B cell (primary cell): ENCODE data around the gene GALNT17. TPM values are rescaled to one million over a fixed set of nuclear protein-coding genes. Genes with fewer than 3 reads are reported as not detected.

ENCODE experiments used
- ATAC-seq: fragments of 200-7000 bp; cut with Tn5 transposase; one replicate; pipeline ENCODE4 v1.10.0; 2021; ENCODE audit warnings: low read depth, mild to moderate bottlenecking, moderate number of reproducible peaks, moderate library complexity
- CTCF ChIA-PET: fragments of 350-600 bp; sonication (Branson Sonifier 250); formaldehyde crosslinking; loops from one replicate; lab custom pipeline; 2021; ENCODE audit warnings: antibody characterized with exemption, inconsistent platforms; lab: Charles Lee
- POLR2A ChIA-PET: fragments of 350-600 bp; sonication (Branson Sonifier 250); formaldehyde crosslinking; loops from one replicate; lab custom pipeline; 2021; ENCODE audit warnings: antibody characterized with exemption; lab: Charles Lee
- DNase-seq: peaks from one replicate; pipeline ENCODE4 v3.0.0; 2013
- H2AFZ ChIP-seq: 2 replicates; pipeline ENCODE4 v1.6.1; 2012; ENCODE audit warnings: mild to moderate bottlenecking, low read depth, low read length; ENCODE audit not compliant: insufficient read depth, poor library complexity, severe bottlenecking
- H3K27ac ChIP-seq, 2 donors: 1 replicate in 1 of 2; 2 replicates in 1 of 2; pipeline ENCODE4 v1.5.1; 2012 to 2013; ENCODE audit warnings: low read length in 2 of 2, mild to moderate bottlenecking in 2 of 2, moderate library complexity in 1 of 2
- H3K27me3 ChIP-seq, 4 experiments: fragments of 200-600 bp in 1 of 4; sonication (generic) in 1 of 4; replicated peaks in 1 of 4; 1 replicate in 2 of 4; 2 replicates in 2 of 4; pipeline versions ENCODE4 v1.6.1 to v1.7.0; 2013 to 2016; ENCODE audit warnings: low read length in 3 of 4, mild to moderate bottlenecking in 2 of 4, mixed read lengths in 1 of 4, moderate library complexity in 1 of 4; ENCODE audit not compliant: insufficient read depth in 4 of 4, control insufficient read depth in 3 of 4; ENCODE audit errors: control extremely low read depth in 1 of 4
- H3K36me3 ChIP-seq, 2 experiments: replicated peaks in 1 of 2; 1 replicate in 1 of 2; 2 replicates in 1 of 2; pipeline versions ENCODE4 v1.6.1 to v1.7.1; 2013; ENCODE audit warnings: low read length in 1 of 2; ENCODE audit not compliant: insufficient read depth in 2 of 2, control insufficient read depth in 1 of 2; ENCODE audit errors: control extremely low read depth in 1 of 2, extremely low read depth in 1 of 2
- H3K4me1 ChIP-seq, 2 donors: fragments of 200-600 bp in 1 of 2; sonication (generic) in 1 of 2; 1 replicate in 1 of 2; 2 replicates in 1 of 2; pipeline versions ENCODE4 v1.5.1 to v1.6.1; 2013 to 2017; ENCODE audit warnings: low read length in 2 of 2; ENCODE audit not compliant: control insufficient read depth in 2 of 2, insufficient read depth in 2 of 2
- H3K4me2 ChIP-seq: replicated peaks from 2 replicates; pipeline ENCODE3; 2012; ENCODE audit warnings: mild to moderate bottlenecking, low read depth, low read length; ENCODE audit not compliant: poor library complexity, severe bottlenecking
- H3K4me3 ChIP-seq, 5 experiments: fragments of 200-600 bp in 1 of 5; sonication (generic) in 1 of 5; 1 replicate in 3 of 5; 2 replicates in 2 of 5; pipeline versions ENCODE4 v1.5.1 to v1.7.0; 2011 to 2016; ENCODE audit warnings: low read length in 4 of 5, mild to moderate bottlenecking in 4 of 5, low read depth in 2 of 5, control low read depth in 1 of 5, moderate library complexity in 1 of 5; ENCODE audit not compliant: insufficient read depth in 1 of 5; ENCODE audit errors: control extremely low read depth in 1 of 5, extremely low read depth in 1 of 5
- H3K79me2 ChIP-seq: fragments of 200-600 bp; sonication (generic); one replicate; pipeline ENCODE4 v1.6.0; 2016; ENCODE audit warnings: low read length; ENCODE audit not compliant: control insufficient read depth, insufficient read depth
- H3K9ac ChIP-seq: fragments of 200-600 bp; sonication (generic); 2 replicates; pipeline ENCODE4 v1.6.1; 2017; ENCODE audit warnings: mild to moderate bottlenecking, low read length, moderate library complexity
- H3K9me3 ChIP-seq, 3 donors: one replicate each; pipeline versions ENCODE4 v1.6.1 to v1.7.1; 2013; ENCODE audit warnings: low read length in 2 of 3; ENCODE audit not compliant: control insufficient read depth in 2 of 3, insufficient read depth in 1 of 3; ENCODE audit errors: control extremely low read depth in 1 of 3
- H4K20me1 ChIP-seq: 2 replicates; pipeline ENCODE4 v1.6.0; 2012; ENCODE audit warnings: mild to moderate bottlenecking, low read length; ENCODE audit not compliant: insufficient read depth, control insufficient read depth, poor library complexity, severe bottlenecking
- H3K27ac Mint-ChIP-seq: one replicate; pipeline ENCODE4 v1.8.0; 2021; ENCODE audit warnings: mixed read lengths
- H3K27me3 Mint-ChIP-seq: one replicate; pipeline ENCODE4 v1.8.0; 2021; ENCODE audit warnings: mixed read lengths
- H3K4me1 Mint-ChIP-seq: one replicate; pipeline ENCODE4 v1.8.0; 2021; ENCODE audit warnings: mixed read lengths
- H3K4me3 Mint-ChIP-seq: one replicate; pipeline ENCODE4 v1.8.0; 2021; ENCODE audit warnings: mixed read lengths
- H3K9me3 Mint-ChIP-seq: one replicate; pipeline ENCODE4 v1.8.0; 2022; ENCODE audit warnings: mixed read lengths; ENCODE audit not compliant: insufficient read depth
- CTCF ChIP-seq: fragments of 200-600 bp; IDR thresholded peaks from one replicate; pipeline ENCODE4 v1.8.0; 2022; ENCODE audit warnings: antibody characterized with exemption, mild to moderate bottlenecking
- EZH2 ChIP-seq: IDR thresholded peaks from 2 replicates; pipeline ENCODE4 v1.6.1; 2012; ENCODE audit warnings: borderline replicate concordance, low read depth, mild to moderate bottlenecking, moderate library complexity, low read length; ENCODE audit not compliant: insufficient read depth, poor library complexity, severe bottlenecking
- WGBS: methylation state at CpG from one replicate; pipeline ENCODE4 v1.1.5; 2013; ENCODE audit warnings: missing lambda C conversion rate; ENCODE audit not compliant: insufficient coverage; 5-methylcytosine and 5-hydroxymethylcytosine counted together
- intact Hi-C: fragments of 100-400 bp; cut with micrococcal nuclease; formaldehyde crosslinking; loops from one replicate; pipeline ENCODE4 v1.10.0; 2022
- polyA plus RNA-seq: library from polyadenylated mRNA; depleted of rRNA; stranded (reverse); fragments of >200 nt; gene quantifications from 2 replicates; pipeline ENCODE4 v1.2.3, GENCODE V29; 2012
- total RNA-seq, 2 donors: library from RNA; stranded (reverse); fragments of 120-200 nt in 1 of 2; gene quantifications; 1 replicate in 1 of 2; 2 replicates in 1 of 2; pipeline versions ENCODE4 v1.2.3 to v1.2.4, GENCODE V29; 2013 to 2022

Gene GALNT17
- total and polyA plus RNA-seq, 2 donors (not counting 1 experiment from before 2014, with no cell fraction given), result not detected

DNA sequence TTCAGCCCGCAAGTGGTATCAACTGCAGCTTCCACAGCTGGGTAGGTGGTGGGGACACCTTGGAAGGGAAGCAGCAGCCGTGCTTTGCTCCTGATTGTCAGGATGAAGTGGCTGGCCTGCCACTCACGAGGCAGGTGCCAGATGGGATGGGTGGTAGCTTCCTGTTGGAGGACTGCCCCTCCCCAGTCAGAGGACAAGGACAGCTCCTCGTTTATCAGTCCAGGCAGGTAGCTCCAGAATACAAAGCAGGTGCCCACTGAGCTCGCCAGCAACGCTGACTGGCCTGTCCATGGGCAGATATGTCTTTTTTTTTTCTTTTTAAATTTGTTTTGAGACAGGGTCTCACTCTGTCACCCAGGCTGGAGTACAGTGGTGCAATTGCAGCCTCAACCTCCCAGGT lies 431.3 kb downstream of the GALNT17 start:
- WGBS, result 65% methylated on average over 6 of the region's 6 CpGs
- H3K9ac ChIP-seq, result no peak overlapping the region
- H3K4me1 ChIP-seq, result no peaks in the 10 kb centered on the region
- no peaks in the 10 kb centered on the region for H3K79me2 ChIP-seq
- no peaks in the 10 kb centered on the region for H3K36me3 ChIP-seq
- no peaks in the 10 kb centered on the region for H3K27me3 Mint-ChIP-seq
- H3K4me3 Mint-ChIP-seq, result no peak overlapping the region
- no peaks in the 10 kb centered on the region for H3K4me1 Mint-ChIP-seq
- ATAC-seq, result no peak
- H3K4me3 ChIP-seq, result no peak overlapping the region
- POLR2A ChIA-PET, result no interaction called here
- no peak for DNase-seq
- intact Hi-C loops, result no loop called here
- H3K9me3 ChIP-seq, result peaks cover 0 to 27% (median 0%) of the 10 kb centered on the region in 3 donors
- CTCF ChIA-PET, result interaction anchor here (1.2 kb wide), 1 partner anchor 12 kb away, joined by 3 read pairs; no protein-coding TSS in a partner anchor
- H4K20me1 ChIP-seq, result no peaks in the 10 kb centered on the region
- TF ChIP-seq EZH2 (no peak), CTCF (no peak)
- H2AFZ ChIP-seq, result no peak overlapping the region
- no peaks in the 10 kb centered on the region for H3K27me3 ChIP-seq
- no peak overlapping the region for H3K4me2 ChIP-seq
- H3K9me3 Mint-ChIP-seq, result no peaks in the 10 kb centered on the region
- H3K27ac Mint-ChIP-seq, result no peak overlapping the region
- no peak overlapping the region for H3K27ac ChIP-seq

DNA sequence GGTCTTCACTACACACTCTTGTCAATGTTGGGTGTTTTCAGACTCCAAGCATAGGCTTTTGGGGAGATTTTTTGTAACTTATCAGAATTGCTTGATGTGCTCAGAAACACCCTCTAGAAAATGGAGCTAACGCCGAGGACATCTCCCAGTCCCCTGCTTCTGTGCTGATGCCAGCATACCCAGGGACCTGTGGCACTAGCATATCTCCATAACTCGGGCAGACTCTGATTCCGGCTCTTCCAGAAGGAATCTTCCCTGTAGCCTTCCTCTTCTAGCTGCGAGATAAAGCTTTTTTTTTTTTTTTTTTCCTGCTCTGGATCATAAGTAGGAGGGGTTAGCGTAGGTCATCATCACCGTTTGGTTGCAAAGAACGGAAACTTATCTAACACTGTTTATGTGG lies 434.4 kb downstream of the GALNT17 start:
- intact Hi-C loops, result no loop called here
- H3K4me1 ChIP-seq, result no peaks in the 10 kb centered on the region
- ChIA-PET POLR2A (no interaction called here), CTCF (no interaction called here)
- H2AFZ ChIP-seq, result no peak overlapping the region
- H3K9ac ChIP-seq, result no peak overlapping the region
- H3K4me2 ChIP-seq, result no peak overlapping the region
- no peak for TF ChIP-seq EZH2
- TF ChIP-seq CTCF, result no peak
- H3K27ac Mint-ChIP-seq, result no peak overlapping the region
- H3K36me3 ChIP-seq, result no peaks in the 10 kb centered on the region
- H3K4me1 Mint-ChIP-seq, result no peaks in the 10 kb centered on the region
- peaks cover 0 to 23% (median 0%) of the 10 kb centered on the region in 3 donors for H3K9me3 ChIP-seq
- H3K4me3 Mint-ChIP-seq, result no peak overlapping the region
- H3K9me3 Mint-ChIP-seq, result no peaks in the 10 kb centered on the region
- no peaks in the 10 kb centered on the region for H4K20me1 ChIP-seq
- no peak overlapping the region for H3K4me3 ChIP-seq
- ATAC-seq (no peak), DNase-seq (no peak)
- H3K27me3 Mint-ChIP-seq, result no peaks in the 10 kb centered on the region
- no peaks in the 10 kb centered on the region for H3K27me3 ChIP-seq
- no peaks in the 10 kb centered on the region for H3K79me2 ChIP-seq
- 86% methylated on average over 4 of the region's 8 CpGs for WGBS
- no peak overlapping the region for H3K27ac ChIP-seq
